ENCODE results near the gene RAB40A.

- TF ChIP-seq EZH2 (IDR thresholded peaks at IDR 0.05), result no peak
- no peak for TF ChIP-seq POLR2AphosphoS5 (IDR thresholded peaks at IDR 0.05; ENCODE audit: borderline replicate concordance, low read depth, low read length)
Measured at GRCh38 chrX:103475381-103475780, 43.9 kb downstream of the RAB40A start.
